ENCODE data around the gene HIF3A.
"Not testable (repeated sequence)": the region's sequence is repeated elsewhere in the genome, so short reads cannot be mapped to it uniquely, and the experiment has no call there.

Gene HIF3A

GRCh38 chr19:46294494-46294893 is 2.3 kb upstream of the HIF3A start:
- no peak for DNase-seq (ENCODE audit: low read depth in 3 of 3)

GRCh38 chr19:46295401-46296201 is 1.2 kb upstream of the HIF3A start:
- DNase-seq (ENCODE audit: low read depth in 3 of 3): no peak

- DNase-seq (ENCODE audit: low read depth in 3 of 3): no peak
Observed at GRCh38 chr19:46296202-46296480, 701 bp upstream of the HIF3A start.

GRCh38 chr19:46297700-46298478 is 1.0 kb downstream of the HIF3A start:
- no peak for DNase-seq (ENCODE audit: low read depth in 3 of 3)

GRCh38 chr19:46298479-46299003 is 1.7 kb downstream of the HIF3A start:
- no peak for DNase-seq (ENCODE audit: low read depth in 3 of 3)

GRCh38 chr19:46299004-46299509 is 2.2 kb downstream of the HIF3A start:
- no peak for DNase-seq (ENCODE audit: low read depth in 3 of 3)

GRCh38 chr19:46299695-46300094 is 2.9 kb downstream of the HIF3A start:
- no peak for DNase-seq (ENCODE audit: low read depth in 3 of 3)

GRCh38 chr19:46303322-46303690 is 6.5 kb downstream of the HIF3A start:
- DNase-seq (ENCODE audit: low read depth in 3 of 3): no peak

GRCh38 chr19:46303691-46304397 is 7.0 kb downstream of the HIF3A start:
- DNase-seq (ENCODE audit: low read depth in 3 of 3): no peak

- no peak for DNase-seq (ENCODE audit: low read depth in 3 of 3)
Observed at GRCh38 chr19:46306501-46306900, 9.7 kb downstream of the HIF3A start.

- no peak for DNase-seq (ENCODE audit: low read depth in 3 of 3)
Observed at GRCh38 chr19:46308510-46308909, 11.7 kb downstream of the HIF3A start.

- DNase-seq (ENCODE audit: low read depth in 3 of 3): no peak
Observed at GRCh38 chr19:46309056-46309455, 12.2 kb downstream of the HIF3A start.

- no peak for DNase-seq (ENCODE audit: low read depth in 3 of 3)
Observed at GRCh38 chr19:46311444-46311843, 14.6 kb downstream of the HIF3A start.

GRCh38 chr19:46313540-46314469 is 17.0 kb downstream of the HIF3A start:
- DNase-seq (ENCODE audit: low read depth in 3 of 3): not testable (repeated sequence)

- no peak for DNase-seq (ENCODE audit: low read depth in 3 of 3)
Observed at GRCh38 chr19:46317339-46317738, 20.5 kb downstream of the HIF3A start.

- DNase-seq (ENCODE audit: low read depth in 3 of 3): no peak
Observed at GRCh38 chr19:46319613-46320012, 22.8 kb downstream of the HIF3A start.

GRCh38 chr19:46320559-46320958 is 23.7 kb downstream of the HIF3A start:
- no peak for DNase-seq (ENCODE audit: low read depth in 3 of 3)

GRCh38 chr19:46321653-46322052 is 24.8 kb downstream of the HIF3A start:
- no peak for DNase-seq (ENCODE audit: low read depth in 3 of 3)

- DNase-seq (ENCODE audit: low read depth in 3 of 3): not testable (repeated sequence)
Observed at GRCh38 chr19:46323227-46323626, 26.4 kb downstream of the HIF3A start.

- no peak for DNase-seq (ENCODE audit: low read depth in 3 of 3)
Observed at GRCh38 chr19:46324277-46324676, 27.4 kb downstream of the HIF3A start.

GRCh38 chr19:46326608-46327007 is 29.8 kb downstream of the HIF3A start:
- DNase-seq (ENCODE audit: low read depth in 3 of 3): no peak

Measured in stimulated activated CD4-positive, alpha-beta T cell treated with anti-CD3 and anti-CD28 coated beads, TNF-alpha, amount 100 ng/mL, for 4 hours (primary cell).